Activated T-cell treated with anti-CD3 and anti-CD28 coated beads for 48 hours (primary cell): Measurements from ENCODE around the gene EXOC4.
"Not testable (repeated sequence)": the region's sequence is repeated elsewhere in the genome, so short reads cannot be mapped to it uniquely, and the experiment has no call there.

Experiments
- DNase-seq: peaks from one replicate; pipeline ENCODE4 v3.0.0-alpha.2; 2020; ENCODE audit warnings: low read depth

Gene EXOC4

DNA sequence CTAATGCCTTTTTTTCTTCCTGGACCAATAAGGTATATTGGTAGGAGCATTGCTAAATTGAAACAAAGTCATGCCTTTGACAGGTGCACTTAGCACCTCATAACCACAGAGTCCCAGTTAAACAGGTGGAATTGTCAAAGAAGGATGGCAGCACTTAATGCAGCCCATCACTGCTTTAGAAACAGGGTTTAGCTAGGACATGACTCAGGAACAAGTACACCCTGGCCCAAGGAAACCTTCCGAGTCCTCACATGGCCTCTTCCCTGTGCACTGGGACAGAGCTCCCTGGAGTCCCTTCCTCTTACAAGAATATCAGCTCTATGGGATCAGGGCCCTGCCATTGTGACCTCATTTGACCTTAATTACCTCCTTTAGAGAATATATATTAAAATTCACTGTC lies 382.7 kb downstream of the EXOC4 start:
- no peak for DNase-seq

DNA sequence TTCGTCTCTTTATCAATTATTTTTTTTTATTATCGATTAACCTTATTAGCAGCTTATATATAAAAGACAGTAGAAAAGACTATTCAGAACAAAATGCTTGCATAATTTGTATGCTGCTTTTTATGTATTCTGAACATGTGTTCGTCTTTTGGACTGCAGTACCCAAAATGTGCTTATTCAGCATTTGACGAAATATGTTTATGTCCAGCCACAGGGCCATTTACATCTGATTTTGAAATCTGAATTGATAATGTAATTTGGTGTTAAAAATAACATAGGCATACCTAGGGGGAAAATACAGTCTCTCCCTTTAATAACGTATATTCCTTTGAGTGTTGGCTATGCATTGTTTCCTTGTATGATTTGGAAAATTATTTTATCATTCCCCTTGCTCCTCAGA lies 386.0 kb downstream of the EXOC4 start:
- DNase-seq: no peak

DNA sequence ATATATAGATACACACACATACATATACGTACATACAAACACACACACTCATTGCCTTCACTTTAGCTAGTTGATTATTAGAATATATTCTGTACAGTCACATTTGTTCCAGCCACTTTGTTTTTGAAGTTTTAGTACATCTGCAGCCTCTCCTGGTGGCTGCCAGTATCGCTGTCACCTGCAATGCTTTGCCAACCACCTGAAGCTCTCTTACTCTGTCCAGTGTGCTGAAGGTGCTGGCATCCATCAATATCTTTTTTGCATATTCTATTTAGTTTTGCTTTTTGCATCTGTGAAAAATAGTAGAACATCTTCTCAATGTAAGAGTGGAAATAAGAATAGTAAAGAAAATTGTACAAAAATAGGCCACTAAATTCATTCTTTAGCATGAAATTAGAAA lies 388.6 kb downstream of the EXOC4 start:
- DNase-seq: no peak

DNA sequence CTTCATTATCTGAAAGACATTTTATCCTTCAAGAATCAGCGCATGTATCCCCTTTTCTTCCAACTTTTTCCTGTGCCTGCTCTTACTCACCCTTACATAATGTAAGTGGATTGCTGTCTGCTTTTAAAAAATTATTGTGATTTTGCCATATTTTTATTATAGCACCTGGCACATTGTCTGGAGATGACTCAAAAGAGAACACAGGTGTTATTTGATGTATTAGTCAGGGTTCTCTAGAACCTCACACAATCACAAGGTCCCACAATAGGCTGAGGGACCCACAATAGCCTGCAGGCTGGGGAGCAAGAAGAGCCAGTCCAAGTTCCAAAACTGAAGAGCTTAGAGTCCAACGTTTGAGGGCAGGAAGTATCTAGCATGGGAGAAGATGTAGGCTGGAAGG lies 390.0 kb downstream of the EXOC4 start:
- no peak for DNase-seq

DNA sequence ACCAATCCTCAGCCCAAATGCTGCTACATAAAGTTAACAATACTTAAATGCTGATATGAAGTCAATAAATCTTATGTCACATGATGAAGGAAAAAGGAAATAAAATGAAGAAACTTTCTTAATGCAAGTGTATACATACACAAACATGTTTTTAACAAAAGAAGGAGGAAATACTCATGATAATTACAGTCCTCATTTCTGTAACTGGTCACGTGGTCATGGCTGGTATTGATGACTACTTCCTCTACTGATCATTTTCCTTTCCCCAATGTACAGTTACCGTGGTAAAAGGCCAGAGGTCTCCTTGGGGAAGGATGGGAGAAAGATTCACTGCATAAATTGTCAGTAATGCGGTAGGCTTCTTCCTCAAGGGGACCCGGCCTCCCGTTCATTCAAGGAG lies 390.8 kb downstream of the EXOC4 start:
- DNase-seq: not testable (repeated sequence)

DNA sequence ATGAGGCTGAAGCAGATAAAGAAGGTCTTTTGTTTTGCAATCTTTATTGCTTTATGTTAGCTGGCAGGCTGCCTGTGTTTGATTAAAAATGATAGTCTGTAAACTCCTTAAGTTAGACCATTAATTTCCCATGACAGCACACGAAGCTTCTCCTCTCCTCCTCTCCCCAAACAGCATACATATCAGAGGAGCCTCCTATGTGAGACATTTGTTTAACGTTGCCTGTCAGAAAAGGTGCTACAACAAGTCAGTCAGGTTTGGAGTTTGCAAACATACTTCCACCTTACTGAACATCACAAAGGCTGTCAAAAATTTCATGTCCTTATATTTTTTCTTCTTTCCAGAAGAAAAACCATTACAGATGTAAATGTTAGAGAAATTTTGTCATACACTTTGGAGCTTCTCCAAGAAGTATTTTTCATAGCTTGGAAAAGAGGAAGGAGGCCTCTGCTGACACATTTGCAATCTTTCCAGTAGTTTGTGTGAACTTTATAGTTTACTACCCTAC lies 393.1 kb downstream of the EXOC4 start:
- no peak for DNase-seq

DNA sequence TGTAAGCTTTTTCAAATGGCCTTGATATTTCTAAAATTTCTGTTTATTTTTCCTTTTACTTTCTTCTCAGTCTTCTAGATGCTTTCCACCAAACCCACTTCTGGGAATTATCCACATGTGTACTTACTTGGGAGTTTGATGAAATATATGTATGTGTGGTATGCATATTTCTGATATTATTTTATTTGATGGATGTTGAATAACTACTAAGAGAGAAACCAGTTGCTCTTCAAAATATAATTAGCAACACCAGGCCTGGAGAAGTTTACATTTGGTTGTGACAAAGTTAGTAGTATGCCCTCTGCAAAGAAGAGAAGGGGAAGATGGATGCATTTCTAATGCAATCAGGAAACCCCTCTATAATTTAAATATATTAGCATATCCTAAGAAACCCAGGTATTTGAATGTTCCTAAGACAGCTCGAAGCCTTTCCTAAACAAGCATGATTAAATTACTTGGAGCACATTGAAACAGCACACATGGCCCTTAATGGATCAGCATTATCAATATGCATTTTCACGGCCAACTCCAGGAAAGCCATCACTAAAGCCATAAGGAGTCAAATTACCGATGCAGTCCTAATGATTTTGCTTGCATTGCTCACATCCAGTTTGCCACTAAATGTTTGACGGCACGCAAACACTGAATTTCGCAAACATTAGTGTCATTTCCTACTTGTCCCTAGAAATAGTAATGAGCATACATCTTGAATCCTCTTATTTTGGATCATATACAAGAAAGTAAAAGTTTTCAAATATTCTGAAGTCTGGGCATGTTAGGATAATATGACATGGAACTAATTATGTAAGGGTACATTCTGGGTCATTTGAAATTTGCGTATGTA lies 393.8 kb downstream of the EXOC4 start:
- DNase-seq: no peak

DNA sequence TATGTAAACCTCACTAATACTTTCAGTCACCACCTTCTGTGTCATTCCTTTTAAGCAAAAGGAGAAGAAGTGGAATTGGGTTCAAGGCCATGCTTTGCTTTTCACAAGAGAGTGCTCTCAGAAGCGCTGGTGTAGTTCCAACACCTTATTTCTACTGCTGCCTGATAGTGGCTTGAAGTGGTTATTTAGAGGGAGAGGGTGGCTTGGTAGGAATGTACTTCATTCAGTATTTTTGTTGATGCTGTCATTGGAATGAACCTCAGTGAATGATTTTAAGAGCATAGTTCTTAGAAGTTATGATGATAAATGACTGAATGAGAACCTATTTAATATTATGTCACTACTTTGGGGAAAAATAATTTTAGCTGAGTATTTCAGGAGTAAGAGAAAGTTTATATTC lies 396.7 kb downstream of the EXOC4 start:
- no peak for DNase-seq

DNA sequence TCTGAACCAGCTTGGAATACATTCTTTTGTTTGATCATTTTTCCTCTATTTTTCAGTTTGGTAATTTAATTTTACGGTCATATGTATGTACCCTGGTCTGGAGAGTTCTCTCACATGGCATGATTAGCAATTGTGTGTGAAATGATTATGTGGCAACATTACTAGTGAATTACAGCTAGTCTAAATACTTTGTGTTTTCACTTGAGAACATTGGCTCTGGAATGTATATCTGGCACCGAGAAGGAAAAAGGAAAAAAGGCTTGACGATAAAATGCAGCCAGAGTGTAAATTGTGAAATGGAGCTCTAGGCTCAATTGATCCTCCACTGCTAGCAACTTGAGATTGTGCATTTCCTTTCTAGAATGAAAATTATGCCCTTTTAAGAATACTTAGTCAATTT lies 397.2 kb downstream of the EXOC4 start:
- no peak for DNase-seq

DNA sequence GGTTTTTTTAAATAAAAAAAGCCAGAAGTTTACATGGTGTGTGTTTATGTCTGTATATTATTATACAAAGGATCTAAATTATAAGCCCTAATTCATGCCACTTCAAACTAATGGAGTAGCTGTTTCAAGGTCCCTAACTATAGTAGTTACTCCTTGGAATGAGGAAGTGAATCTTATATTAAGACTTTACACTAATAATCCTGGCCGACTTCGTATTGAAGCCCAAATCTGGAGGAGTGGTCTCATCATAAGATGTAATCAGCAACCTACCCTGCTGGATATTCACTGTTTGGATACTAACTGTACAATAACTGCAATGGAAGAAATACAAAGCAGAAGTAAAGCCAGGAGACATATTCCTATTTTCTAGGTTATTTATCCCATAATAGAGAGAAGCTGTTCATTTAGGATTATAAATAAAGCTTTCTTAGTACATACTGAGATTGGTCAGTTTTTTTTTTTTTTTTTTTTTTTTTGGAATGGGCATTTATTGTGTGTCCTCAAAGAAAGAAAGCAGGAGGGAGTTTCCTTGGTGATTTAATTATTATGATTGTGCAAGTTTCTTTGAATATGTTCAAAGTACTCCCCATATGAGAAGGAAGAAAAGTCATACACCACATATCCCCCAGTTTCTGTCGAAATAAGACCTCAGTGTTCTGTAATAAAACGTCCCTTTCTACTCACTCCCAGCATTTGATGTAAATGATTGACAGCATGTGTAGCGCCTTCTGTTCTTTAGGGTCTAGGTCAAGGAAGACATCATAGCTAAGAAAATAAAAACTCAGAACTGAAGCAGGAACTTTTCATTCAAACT lies 397.8 kb downstream of the EXOC4 start:
- DNase-seq: no peak

DNA sequence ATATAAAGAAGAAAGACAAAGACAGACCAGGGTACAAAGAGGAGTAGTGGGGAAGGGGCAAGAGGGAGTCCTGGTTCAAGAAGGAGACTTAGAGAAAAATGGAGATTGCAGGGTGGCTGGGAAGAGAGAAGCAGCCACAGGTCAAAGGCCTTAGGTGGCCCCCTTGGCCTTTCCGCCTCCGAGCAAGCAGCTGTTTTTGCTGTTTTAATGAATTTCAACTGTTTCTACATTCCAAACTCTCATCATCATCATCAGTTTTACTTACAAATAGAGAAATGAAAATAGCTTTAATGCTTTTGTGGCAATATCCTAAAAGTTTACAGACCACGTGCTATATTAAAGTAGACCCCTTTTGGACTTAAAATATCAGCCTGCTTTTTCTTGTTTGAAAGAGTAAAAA lies 399.7 kb downstream of the EXOC4 start:
- no peak for DNase-seq

DNA sequence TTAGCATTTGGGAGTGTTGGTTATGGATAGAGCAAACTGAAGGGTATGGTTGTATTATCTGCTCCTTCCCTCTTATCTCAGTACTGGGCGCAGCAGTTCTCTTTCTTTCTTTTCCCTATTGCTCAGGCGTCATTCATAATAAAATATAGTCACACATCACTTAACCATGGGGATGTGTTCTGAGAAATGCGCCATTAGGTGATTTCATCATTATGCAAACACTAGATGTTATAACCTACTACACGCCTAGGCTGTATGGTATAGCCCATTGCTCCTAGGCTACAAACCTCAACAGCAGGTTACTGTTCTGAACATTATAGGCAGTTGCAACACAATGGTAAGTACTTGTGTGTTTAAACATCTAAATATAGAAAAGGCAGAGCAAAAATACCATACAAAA lies 401.7 kb downstream of the EXOC4 start:
- no peak for DNase-seq

DNA sequence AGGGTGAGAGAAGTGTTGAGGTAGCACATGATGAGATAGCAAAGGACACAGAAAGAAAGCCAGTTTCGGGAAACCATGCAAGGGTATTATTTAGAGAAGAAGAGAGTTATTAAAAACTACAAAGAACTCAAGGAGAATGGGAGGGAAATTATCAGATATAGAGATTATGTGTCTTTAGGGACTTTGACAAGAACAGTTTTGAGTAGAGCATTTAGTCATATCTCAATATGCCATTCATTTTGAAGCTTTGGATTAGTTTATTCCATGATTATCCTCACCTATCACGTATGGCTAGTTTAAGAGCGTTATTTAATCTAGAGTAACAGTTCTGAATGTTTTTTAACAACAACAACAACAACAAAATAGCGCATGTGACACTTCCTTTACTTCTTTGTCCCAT lies 409.4 kb downstream of the EXOC4 start:
- no peak for DNase-seq

DNA sequence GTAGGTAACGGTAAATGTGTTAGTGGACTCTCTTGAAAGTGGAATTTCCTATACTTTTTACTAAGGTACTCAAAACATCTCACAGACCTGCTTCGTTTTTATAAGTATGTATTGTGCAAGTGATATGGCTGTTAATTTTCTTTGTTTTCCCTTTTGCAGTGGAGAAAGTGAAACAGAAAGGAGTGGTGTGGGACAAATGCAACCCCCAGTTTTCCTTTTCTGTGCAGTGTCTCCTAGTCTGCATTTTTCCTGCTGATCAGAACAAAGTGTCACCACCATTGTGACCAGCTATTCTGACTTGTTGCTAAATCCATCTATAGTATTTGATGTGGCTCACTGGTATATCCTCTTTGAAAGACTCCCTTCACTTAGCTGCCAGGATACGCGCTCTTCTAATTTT lies 410.0 kb downstream of the EXOC4 start:
- DNase-seq: no peak

DNA sequence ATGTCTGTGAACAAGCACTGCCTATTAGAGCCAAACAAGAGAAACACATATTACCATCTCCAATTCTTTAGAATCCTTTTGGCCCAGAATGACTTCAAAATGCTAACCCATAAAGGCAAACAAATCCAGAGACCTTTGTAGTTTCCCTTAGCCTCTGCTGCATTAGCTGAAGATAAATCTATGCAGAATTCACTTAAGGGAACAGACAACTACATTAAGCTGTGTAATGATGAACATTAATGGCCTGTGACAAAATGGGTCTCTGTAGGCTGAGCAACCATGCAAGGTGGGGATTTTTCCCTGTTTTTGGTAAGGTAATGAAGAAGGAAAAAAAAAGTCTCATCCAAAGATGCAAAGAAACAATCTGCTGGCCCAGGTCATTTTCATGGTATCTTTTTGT lies 411.6 kb downstream of the EXOC4 start:
- no peak for DNase-seq

DNA sequence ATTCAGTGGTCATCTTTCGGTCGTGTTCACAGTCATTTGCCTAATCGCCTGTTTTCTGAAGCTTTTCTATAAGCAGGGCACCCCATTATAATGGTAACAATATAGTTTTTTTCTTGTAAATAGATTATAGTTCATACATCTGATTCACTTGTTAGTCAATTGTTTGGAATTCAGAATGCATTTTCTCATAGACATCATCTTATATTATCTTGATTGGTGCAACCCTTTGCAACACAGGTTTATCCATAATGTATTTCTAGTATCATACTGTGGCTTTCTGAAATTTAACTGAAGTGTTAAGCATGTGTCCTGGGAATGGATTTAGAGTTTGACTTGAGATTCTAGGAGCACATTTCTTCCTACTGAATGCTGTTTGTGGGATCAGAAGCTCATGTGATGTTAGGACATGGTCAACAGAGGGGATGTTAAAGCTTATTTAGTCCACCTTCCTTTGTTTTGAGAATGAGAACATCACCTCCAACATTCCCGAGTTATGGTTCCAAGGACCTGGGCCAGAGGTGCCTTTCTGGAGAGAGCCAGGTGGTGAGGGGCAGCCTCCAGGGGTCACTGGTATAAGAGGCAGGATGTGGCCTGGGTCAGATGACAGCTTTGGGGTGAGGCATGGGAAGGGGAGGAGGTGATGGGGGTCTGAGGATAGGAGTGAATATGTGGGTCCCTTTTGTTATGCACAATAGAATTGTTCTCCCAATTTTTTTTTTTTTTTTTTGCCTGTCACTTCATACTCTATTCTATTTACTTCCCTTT lies 415.6 kb downstream of the EXOC4 start:
- no peak for DNase-seq

DNA sequence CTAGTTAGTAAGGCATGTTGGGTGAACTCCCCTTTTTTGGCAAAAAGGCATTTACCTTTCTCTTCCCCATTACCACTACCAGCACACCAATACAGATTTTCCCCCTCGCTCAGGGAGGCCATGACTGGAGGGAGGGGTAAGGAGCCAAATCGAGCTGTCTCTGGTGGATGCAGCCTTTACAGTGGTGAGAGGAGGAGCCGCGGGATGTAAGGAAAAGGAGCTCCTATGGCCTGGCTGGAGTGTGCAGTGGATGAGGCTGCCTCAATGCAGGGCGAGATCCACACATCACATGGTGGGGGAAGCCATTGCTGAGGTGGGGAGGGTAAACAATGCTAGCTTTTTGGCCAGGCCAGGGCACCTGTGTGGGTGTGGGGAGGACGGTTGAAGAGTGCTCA lies 416.2 kb downstream of the EXOC4 start:
- DNase-seq: no peak

DNA sequence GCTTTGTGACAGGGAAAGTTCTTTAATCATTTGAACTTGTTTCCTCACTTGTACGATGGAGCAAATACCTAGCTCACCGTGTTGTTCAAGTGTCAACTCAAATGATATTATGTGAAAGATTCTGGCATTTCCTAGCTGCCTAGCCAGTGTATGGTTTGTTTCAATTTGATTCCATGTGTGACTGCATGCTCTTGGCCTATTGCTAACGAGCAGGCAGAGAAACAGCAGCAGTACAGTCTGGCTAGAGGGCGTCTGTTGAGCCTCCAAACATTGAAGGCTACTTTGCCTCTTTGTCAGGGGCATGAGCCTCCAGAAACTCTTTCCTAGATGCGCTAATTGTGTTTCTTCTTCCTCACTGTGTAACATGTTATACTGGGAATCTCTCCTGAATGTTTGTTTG lies 417.4 kb downstream of the EXOC4 start:
- no peak for DNase-seq

DNA sequence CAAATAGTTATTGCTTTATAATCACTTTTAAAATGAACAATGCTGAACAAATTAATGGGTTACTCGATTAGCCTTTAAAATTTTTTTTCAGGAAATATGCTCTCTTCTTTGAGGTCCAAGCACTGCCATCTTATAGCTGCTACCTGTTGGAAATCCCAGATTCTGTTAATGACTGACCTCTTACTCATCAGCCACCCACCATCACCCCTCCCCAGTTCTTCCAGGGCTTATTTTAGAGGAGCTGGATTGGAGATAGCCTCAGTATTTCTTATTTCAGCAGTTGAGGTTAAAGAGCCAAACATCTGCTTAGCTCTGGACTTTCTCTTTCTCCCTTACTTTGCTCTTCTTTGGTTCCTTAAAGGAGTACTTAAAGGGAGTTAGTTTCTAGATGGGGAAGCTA lies 420.0 kb downstream of the EXOC4 start:
- no peak for DNase-seq

DNA sequence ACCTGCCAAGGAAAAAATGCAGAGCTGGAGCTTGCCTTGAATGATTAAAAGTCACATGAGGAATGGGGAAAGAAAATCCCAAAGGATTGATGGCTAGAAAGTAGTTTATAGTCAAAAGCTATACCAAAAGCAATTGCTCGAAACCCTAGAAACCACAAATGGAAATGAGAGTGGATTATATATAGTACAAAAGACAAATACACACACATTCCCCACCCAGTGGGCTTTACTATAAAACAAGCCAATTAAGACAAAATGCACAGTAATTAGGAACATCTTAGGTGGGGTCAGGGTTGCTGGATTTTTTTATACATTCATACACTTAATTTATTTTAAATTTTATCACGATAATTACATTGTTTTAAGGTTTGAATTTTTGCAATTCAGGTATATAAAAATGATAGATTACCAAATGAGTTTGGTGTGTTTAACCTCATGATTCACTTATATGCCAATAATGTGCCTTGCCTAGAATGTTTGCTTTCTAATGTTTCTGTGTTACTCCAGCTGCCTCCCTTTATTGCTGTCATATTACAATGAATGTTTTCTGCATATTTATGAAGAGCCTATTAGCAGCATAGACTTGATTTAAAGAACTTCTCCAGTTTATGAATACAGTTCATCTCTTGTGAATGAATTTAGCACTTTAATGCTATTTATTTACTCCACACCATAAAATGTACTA lies 421.3 kb downstream of the EXOC4 start:
- no peak for DNase-seq

DNA sequence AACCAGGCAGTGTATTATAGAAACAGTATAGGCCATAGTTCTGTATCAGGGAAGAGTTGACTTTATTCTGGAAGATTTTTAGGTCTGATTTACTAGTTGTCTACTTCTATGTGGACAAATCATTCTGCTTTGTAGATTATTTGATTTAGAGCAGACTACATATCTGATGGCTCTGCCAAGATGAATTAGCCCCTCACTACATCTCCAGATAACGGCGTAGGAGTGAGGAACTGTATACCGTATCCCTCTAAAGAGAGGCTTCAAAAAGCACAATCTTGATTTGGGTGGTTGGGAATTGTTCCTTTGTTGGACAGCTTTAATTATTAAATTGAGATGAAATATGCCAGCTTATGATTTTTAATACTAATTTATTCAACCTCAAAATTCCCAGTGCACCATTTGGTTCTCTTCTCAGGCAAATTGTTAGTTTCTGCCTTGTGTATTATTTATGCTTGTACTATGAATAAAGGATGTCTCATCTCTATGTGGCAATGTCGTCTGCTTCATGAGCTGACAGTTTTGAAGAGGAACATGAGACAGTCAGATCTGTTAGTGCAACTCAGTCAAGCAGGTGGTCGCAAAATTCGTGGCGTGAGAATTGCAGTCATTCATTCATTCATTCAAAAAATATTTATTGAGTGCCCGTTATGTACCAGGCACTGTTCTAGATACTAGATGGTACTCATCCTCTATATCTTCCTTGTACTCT lies 422.8 kb downstream of the EXOC4 start:
- no peak for DNase-seq
